PFSK-1 (cell line): ENCODE data around the gene COL9A1.

ENCODE experiments used
- POLR2AphosphoS5 ChIP-seq: IDR thresholded peaks from 2 replicates; pipeline ENCODE4 v1.6.1; 2012; ENCODE audit warnings: low read depth, mild to moderate bottlenecking, control low read depth, low read length, moderate library complexity
- REST ChIP-seq, 2 experiments: IDR thresholded peaks; 2 replicates each; pipeline versions ENCODE4 v1.6.1 to v1.8.0; 2011 to 2012; ENCODE audit warnings: low read depth in 2 of 2, low read length in 2 of 2, control low read depth in 1 of 2, inconsistent platforms in 1 of 2, mild to moderate bottlenecking in 1 of 2, moderate library complexity in 1 of 2; ENCODE audit not compliant: insufficient read depth in 1 of 2

GRCh38 chr6:70194421-70194820 is 108.5 kb downstream of the COL9A1 start:
- no peak for TF ChIP-seq POLR2AphosphoS5
- no peak for TF ChIP-seq REST (IDR thresholded peaks at IDR 0.05; ENCODE audit: insufficient read depth in 1 of 2, low read depth in 2 of 2, low read length in 2 of 2)
